GM12875 (cell line): ENCODE results near the gene C1orf21.

ENCODE experiments used
- H3K4me3 ChIP-seq: one replicate; pipeline ENCODE4 v1.5.1; 2011; ENCODE audit warnings: low read depth, low read length, control low read depth
- TF ChIP-seq, protein P1 (sequence below): IDR thresholded peaks from 2 replicates; pipeline ENCODE4 v1.5.1; 2011; ENCODE audit warnings: low read depth, mild to moderate bottlenecking, control low read depth, inconsistent platforms, low read length, moderate library complexity, borderline replicate concordance; ENCODE audit not compliant: insufficient read depth

Gene C1orf21

DNA sequence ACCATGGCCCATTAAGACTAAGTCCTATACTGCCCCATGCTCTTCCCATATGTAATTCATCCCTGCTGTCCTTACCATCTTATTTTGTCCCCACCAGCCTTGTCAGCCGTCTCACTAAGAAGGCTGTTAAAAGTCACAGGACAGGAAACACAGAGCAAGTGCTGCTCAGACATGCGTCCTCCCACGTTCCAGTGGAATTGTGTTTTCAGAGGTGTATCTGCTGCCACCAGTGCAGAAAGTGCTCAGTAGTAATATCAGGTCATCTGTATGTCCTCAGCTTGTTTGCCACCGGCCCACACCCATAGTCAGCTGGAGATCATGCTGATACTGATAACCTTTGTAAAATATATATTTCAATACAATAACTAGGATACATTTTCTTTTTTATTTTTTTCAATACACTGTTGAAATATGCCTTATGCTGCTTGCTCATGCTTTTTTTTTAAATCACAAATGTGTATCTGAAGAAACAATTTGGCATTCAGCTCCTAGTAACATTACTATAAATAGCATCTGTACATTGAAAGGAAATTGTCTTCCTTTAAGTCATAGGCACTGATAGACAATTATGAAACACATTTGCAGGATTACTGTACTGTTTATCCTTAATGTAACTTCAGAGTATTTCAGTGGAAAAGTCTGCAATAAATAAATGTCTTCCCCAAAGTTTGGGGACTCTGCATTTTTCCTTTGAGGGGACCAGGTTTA is 211.0 kb downstream of the C1orf21 start:
- TF ChIP-seq, protein P1, sequence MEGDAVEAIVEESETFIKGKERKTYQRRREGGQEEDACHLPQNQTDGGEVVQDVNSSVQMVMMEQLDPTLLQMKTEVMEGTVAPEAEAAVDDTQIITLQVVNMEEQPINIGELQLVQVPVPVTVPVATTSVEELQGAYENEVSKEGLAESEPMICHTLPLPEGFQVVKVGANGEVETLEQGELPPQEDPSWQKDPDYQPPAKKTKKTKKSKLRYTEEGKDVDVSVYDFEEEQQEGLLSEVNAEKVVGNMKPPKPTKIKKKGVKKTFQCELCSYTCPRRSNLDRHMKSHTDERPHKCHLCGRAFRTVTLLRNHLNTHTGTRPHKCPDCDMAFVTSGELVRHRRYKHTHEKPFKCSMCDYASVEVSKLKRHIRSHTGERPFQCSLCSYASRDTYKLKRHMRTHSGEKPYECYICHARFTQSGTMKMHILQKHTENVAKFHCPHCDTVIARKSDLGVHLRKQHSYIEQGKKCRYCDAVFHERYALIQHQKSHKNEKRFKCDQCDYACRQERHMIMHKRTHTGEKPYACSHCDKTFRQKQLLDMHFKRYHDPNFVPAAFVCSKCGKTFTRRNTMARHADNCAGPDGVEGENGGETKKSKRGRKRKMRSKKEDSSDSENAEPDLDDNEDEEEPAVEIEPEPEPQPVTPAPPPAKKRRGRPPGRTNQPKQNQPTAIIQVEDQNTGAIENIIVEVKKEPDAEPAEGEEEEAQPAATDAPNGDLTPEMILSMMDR, result no peak
- H3K4me3 ChIP-seq, result no peak overlapping the region

DNA sequence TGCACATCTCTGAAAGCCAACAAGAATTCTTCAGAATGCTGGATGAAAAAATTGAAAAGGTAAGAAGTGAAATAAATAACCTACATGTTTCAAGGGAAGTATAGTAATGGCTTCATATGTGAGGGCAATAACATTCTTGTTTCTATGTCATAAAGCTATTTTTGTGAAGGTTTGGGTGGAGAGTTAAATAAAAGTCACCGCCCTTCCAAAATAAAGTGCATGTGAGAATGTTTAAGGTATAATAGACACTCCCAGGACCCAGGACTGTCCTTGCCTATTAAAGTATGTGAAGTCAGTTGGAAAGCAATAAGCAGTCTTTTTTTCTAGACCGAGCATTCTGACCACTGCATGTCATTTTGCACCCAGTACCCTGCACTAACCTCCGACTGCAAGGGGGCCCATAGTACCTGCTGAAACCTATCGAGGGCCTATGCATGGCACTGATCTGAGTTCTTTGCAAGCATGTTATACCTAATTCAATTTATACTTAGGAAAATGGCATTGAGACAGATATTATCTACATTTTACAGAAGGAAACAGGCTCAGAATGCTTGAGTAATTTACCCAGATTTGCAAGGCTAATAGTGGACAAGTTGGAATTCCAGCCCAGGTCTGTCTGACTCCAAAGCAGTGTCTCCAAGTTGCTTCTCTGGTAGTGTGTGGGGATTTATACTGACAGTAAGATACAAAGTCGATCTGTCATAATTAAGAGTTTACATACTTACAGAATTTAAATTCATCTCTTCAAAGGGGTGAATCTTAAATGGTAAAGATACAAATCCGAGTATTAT is 211.8 kb downstream of the C1orf21 start:
- no peak overlapping the region for H3K4me3 ChIP-seq
- TF ChIP-seq, protein P1, result no peak

DNA sequence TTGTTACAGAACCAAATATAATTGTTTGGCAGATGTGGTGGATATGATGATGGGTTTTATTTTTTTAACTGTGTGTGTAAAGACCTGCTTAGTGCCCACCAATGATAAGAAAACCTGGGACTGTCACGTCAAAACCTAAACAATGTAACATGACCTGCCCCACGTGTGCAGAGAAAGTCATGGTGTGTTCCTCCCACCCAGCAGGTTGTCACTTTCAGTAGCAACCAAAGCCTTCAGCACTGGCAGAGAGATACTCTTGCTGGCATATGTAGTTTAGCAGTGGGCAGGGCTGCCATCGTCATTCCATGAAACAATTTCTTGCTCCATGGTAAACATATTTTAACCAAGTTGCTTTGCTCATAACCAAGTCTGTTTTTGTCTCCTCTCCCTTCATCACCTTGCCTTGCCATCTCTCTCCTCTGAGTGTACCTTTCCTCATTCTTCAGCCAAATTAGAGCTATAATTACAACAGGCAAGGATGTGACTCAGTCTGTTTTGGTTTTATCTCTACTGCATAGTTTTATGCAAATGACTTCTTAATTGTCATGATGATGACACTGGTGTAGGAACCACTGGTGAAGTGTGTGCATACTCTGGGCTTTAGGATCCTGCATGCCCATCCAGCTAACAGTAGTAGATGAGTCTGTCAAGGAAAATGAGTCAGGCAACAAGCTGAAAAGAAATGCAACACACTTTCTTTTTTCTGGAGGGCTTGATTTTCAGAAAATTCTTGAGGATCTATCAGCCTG is 217.5 kb downstream of the C1orf21 start:
- TF ChIP-seq, protein P1, result no peak
- H3K4me3 ChIP-seq, result no peak overlapping the region

DNA sequence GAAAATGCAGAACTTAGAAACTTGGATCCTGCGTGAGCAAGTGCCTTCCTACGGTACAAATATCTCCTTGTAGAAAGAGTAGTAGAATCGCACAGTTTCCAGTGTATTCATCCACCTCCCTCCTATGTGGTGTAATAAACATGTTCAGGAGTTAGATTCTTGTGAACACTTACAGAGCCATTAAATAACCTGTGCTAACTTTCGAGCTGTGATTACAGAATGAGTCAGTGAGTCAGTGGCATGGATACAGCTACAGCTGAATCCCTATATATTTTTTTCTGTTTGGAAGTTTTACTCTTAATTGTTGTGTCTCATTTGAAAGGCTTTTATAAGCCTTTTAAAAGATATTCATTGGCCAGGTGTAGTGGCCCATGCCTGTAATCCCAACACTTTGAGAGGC is 219.1 kb downstream of the C1orf21 start:
- H3K4me3 ChIP-seq, result no peak overlapping the region
- TF ChIP-seq, protein P1, result no peak

DNA sequence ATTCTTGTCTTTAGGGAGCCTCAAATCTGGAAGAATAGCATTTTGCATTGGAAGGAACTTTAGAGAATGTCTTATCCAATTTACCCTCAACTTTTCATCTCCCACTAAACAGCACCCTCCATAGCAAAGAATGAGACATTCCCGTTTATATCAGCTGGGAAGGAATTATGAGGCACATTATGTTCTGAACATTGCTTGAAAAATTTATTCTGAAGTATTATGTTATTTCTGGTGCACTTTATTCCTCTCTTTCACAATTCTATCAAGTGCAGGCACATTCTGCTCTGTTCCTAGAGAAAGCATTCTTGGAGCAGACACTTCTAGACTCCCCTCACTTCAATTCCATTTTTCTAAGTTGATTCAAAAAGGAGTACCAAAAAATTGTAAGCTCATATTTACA is 220.0 kb downstream of the C1orf21 start:
- TF ChIP-seq, protein P1, result no peak
- H3K4me3 ChIP-seq, result no peak overlapping the region

DNA sequence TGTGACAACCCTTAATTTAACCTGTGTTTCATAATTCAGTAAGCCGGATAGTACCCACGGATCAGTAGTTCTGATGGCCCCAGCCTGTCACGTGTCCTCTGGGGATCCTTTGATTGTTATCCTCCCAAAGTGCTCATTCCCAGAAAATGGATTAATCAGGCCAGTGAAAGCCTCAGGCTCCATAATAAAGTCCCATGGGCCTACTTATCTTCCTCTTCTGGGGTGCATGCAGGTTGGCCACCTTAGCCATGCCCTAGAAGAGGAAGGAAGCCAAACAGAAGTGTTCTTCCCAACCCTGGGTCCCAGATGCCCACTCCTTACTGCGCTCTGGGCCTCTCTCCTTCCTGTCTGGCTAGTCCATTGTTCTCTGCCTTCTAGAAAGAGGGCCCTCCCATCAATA is 221.8 kb downstream of the C1orf21 start:
- TF ChIP-seq, protein P1, result no peak

More for the DNA sequence above, 221.8 kb downstream of the C1orf21 start:
- H3K4me3 ChIP-seq, result no peak overlapping the region
